ENCODE data around the gene HIBCH.

Gene HIBCH

DNA sequence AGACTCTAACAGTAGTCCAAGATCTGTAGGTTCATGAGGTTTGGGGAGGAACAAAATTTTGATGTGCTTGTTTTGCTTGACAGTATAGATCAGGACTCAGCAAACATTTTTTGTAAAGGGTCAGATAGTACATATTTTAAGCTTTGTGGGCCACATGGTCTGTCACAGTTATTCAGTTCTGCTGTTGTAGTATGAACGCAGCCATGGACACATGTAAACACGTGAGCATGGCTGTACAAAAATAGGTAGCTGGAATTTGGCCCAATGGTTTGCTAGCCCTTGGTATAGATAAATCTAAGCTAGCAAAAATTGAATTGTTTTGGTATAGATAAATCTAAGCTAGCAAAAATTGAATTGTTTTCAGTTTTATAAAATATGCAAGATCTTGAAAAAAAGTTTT, 120.5 kb downstream of the HIBCH start:
- no peak overlapping the region for H3K4me3 ChIP-seq (ENCODE audit: low read length)
- DNase-seq (ENCODE audit: low read depth): no peak
- TF ChIP-seq, protein P1, sequence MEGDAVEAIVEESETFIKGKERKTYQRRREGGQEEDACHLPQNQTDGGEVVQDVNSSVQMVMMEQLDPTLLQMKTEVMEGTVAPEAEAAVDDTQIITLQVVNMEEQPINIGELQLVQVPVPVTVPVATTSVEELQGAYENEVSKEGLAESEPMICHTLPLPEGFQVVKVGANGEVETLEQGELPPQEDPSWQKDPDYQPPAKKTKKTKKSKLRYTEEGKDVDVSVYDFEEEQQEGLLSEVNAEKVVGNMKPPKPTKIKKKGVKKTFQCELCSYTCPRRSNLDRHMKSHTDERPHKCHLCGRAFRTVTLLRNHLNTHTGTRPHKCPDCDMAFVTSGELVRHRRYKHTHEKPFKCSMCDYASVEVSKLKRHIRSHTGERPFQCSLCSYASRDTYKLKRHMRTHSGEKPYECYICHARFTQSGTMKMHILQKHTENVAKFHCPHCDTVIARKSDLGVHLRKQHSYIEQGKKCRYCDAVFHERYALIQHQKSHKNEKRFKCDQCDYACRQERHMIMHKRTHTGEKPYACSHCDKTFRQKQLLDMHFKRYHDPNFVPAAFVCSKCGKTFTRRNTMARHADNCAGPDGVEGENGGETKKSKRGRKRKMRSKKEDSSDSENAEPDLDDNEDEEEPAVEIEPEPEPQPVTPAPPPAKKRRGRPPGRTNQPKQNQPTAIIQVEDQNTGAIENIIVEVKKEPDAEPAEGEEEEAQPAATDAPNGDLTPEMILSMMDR (IDR thresholded peaks at IDR 0.05; ENCODE audit: insufficient read depth, low read depth, low read length, missing control alignments): no peak

DNA sequence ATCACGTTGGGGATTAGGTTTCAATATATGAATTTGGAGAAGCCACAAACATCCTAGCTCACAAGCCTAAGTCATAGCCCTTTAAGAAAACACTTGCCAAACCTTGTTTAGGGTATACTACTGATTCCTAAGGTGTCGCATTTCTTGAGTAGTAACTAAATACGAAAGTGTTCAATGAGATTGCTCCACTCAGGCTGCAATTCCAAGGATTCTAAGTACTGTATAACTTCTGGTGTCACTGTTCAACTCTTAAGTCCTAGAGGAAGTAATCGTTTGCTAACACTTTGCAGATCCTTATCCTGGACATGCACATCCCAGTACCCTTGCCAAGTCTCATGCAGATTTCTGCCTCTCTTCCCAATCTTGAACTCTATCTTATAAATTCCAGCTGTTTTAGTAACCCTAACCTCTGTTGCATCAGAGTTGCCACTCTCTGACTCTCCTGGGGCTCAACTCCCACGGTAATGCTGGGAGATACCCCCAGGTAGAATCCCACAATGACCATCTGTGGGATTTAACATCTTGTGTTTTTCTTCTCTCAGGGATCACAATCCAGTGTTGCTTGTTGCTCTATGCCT, 122.4 kb downstream of the HIBCH start:
- DNase-seq (ENCODE audit: low read depth): no peak
- TF ChIP-seq, protein P1 (IDR thresholded peaks at IDR 0.05; ENCODE audit: insufficient read depth, low read depth, low read length, missing control alignments): no peak
- H3K4me3 ChIP-seq (ENCODE audit: low read length): no peak overlapping the region

DNA sequence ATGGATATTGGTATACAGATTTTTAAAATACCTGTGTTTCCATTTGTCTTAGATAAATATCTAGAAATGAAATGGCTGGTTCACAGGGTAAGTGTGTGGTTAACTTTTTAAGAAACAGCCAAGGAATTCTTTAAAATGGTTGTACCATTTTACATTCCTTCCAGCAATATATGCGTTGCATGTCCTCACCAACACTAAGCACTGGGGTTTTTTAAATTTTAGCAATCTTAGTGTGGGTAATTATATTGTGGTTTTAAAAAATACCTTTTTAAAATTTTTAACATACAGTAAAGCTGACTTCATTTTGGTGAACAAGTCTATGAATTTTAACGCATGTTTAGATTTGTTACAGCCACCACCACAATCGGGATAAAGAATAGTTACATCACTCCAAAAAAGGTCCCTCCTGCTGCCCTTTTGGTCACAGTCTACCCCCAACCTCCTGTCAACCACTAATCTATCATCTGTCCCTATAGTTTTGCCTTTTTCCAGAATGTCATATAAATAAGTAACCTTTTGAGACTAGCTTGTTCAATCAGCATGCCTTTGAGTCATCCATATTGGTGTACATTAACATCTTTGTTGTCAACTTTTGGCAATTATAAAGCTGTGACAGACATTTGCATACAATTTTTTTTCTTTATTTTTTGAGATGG, 129.0 kb downstream of the HIBCH start:
- no peak for DNase-seq (ENCODE audit: low read depth)
- H3K4me3 ChIP-seq (ENCODE audit: low read length): no peak overlapping the region
- TF ChIP-seq, protein P1 (IDR thresholded peaks at IDR 0.05; ENCODE audit: insufficient read depth, low read depth, low read length, missing control alignments): no peak

DNA sequence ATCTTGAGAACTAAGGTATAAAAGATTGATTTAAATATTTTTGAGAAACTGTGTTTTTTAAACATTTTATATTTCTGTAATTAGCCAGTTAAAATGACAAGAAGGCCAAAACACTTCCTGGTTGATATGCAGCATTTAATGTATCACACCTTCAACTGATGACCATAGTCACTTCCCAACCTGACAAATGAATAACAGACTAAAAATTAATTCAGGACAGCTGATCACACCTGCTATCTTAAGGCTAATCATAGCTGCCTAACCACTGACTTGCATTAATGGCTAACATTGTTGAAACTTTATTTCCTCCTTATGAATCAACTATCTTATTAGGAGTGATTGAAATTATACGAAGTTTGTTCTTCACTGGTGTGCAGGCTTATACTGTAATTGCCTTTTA, 131.3 kb downstream of the HIBCH start:
- TF ChIP-seq, protein P1 (IDR thresholded peaks at IDR 0.05; ENCODE audit: insufficient read depth, low read depth, low read length, missing control alignments): no peak
- DNase-seq (ENCODE audit: low read depth): no peak
- H3K4me3 ChIP-seq (ENCODE audit: low read length): no peak overlapping the region

DNA sequence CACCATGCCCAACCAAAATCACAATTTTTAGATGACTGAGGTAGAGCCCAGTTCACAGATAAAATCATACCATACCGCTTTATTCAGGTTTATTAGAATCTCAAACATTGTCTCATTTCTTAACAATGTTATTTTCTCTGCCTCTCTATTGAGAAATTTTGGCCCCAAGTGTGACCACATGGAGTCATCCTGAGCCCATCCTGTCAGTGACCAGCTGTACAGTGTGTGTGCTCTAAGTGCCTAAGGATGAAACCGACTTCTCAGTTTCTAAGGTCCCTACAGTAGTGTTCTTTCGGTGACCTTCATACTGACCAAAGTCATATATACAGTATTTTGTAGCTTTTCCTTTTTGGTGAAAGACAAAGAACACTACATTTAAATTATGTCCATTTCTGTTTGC, 133.4 kb downstream of the HIBCH start:
- TF ChIP-seq, protein P1 (IDR thresholded peaks at IDR 0.05; ENCODE audit: insufficient read depth, low read depth, low read length, missing control alignments): no peak
- no peak for DNase-seq (ENCODE audit: low read depth)
- no peak overlapping the region for H3K4me3 ChIP-seq (ENCODE audit: low read length)

DNA sequence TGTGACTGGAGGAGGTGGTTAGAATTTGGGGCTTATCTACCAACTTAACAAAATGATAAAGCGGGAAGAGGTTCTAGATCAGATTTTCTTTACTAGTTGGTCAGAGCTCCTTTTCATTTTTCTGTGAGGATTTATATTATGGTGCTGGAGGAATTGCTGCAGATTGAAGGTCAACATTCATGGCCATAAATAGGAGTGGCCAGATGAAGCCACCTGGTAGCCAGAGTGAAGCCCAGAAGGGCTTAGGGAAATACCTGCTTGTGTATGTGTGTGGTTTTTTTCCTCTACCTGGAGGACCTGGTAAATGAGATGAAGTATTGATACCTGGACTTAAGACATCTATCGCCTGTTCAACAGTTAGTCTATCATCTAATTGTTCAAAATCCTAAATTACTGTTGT, 134.2 kb downstream of the HIBCH start:
- H3K4me3 ChIP-seq (ENCODE audit: low read length): no peak overlapping the region
- TF ChIP-seq, protein P1 (IDR thresholded peaks at IDR 0.05; ENCODE audit: insufficient read depth, low read depth, low read length, missing control alignments): no peak
- no peak for DNase-seq (ENCODE audit: low read depth)

DNA sequence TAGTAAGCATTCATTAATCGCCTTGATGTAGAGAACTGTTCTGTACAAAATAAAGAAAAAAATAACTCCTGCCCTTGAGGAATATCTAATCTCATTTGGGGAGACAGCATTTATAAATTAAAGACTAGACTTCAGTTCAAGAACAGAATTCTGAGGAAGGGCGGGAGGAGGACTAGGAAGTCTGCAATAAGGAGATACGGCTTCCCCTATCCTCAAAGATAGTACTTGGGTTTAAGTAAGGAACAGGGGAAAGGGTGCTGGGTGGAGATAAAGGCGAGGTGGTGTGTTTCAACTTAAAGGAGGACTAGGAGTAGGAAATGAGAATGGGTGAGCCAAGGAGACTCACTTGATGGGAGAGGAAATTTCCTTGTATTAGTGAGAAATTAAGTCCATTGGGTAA, 135.2 kb downstream of the HIBCH start:
- TF ChIP-seq, protein P1 (IDR thresholded peaks at IDR 0.05; ENCODE audit: insufficient read depth, low read depth, low read length, missing control alignments): no peak

More for the DNA sequence above, 135.2 kb downstream of the HIBCH start:
- no peak for DNase-seq (ENCODE audit: low read depth)
- no peak overlapping the region for H3K4me3 ChIP-seq (ENCODE audit: low read length)

Measured in epithelial cell of esophagus (primary cell).